Activated T-helper 1 cell treated with anti-CD3 and anti-CD28 coated beads, Interleukin-12 subunit alpha, Interleukin-12 subunit beta, Interleukin-2, Interleukin-4 antibody, amounts not matched to agents 30 ng/mL and 10 ng/mL and 1 ng/mL, durations not matched to agents 14 hours and 24 hours and 36 hours (primary cell): ENCODE measurements around the gene OSBPL2. TPM values are rescaled to one million over a fixed set of nuclear protein-coding genes. Genes with fewer than 3 reads are reported as not detected.

Experiments
- DNase-seq: peaks from one replicate; pipeline ENCODE4 v3.0.0; 2021; ENCODE audit warnings: low spot score
- H3K27ac Mint-ChIP-seq: one replicate; pipeline ENCODE4 v1.8.0; 2021; ENCODE audit warnings: mild to moderate bottlenecking, mixed read lengths
- H3K27me3 Mint-ChIP-seq: one replicate; pipeline ENCODE4 v1.8.0; 2022; ENCODE audit warnings: mild to moderate bottlenecking, moderate library complexity, mixed read lengths; ENCODE audit not compliant: insufficient read depth
- H3K36me3 Mint-ChIP-seq: one replicate; pipeline ENCODE4 v1.8.0; 2021; ENCODE audit warnings: low read depth, mixed read lengths
- H3K4me1 Mint-ChIP-seq: one replicate; pipeline ENCODE4 v1.8.0; 2021; ENCODE audit warnings: low read depth, mixed read lengths
- H3K4me3 Mint-ChIP-seq: one replicate; pipeline ENCODE4 v1.8.0; 2021; ENCODE audit warnings: mild to moderate bottlenecking, moderate library complexity, mixed read lengths
- H3K9me3 Mint-ChIP-seq: one replicate; pipeline ENCODE4 v1.8.0; 2021; ENCODE audit warnings: mixed read lengths
- intact Hi-C: fragments of 100-400 bp; cut with micrococcal nuclease; formaldehyde crosslinking; loops from one replicate; pipeline ENCODE4 v1.15.1; 2024
- total RNA-seq: library from RNA; stranded (reverse); gene quantifications from 2 replicates; pipeline ENCODE4 v1.2.3, GENCODE V29; 2022

Gene OSBPL2
- total RNA-seq, 1 donor from 2014 or later = 27.0 TPM

GRCh38 chr20:62268228-62268900 is 30.0 kb downstream of the OSBPL2 start:
- Mint-ChIP-seq H3K9me3 (no peaks in the 10 kb centered on the region), H3K4me3 (no peak overlapping the region), H3K36me3 (peaks cover 6% of the 10 kb centered on the region), H3K27me3 (no peaks in the 10 kb centered on the region), H3K27ac (no peak overlapping the region), H3K4me1 (no peaks in the 10 kb centered on the region)
- intact Hi-C loops = no loop called here
- no peak for DNase-seq

GRCh38 chr20:62269378-62269777 is 31.1 kb downstream of the OSBPL2 start:
- intact Hi-C loops = no loop called here
- Mint-ChIP-seq H3K9me3 (no peaks in the 10 kb centered on the region), H3K27me3 (no peaks in the 10 kb centered on the region), H3K4me1 (no peaks in the 10 kb centered on the region), H3K27ac (no peak overlapping the region), H3K4me3 (no peak overlapping the region), H3K36me3 (peaks cover 7% of the 10 kb centered on the region)
- no peak for DNase-seq

GRCh38 chr20:62269871-62270270 is 31.6 kb downstream of the OSBPL2 start:
- Mint-ChIP-seq H3K9me3 (no peaks in the 10 kb centered on the region), H3K27ac (no peak overlapping the region), H3K4me3 (no peak overlapping the region), H3K4me1 (no peaks in the 10 kb centered on the region), H3K36me3 (peaks cover 7% of the 10 kb centered on the region), H3K27me3 (no peaks in the 10 kb centered on the region)
- DNase-seq = no peak
- intact Hi-C loops = no loop called here

GRCh38 chr20:62272200-62272599 is 33.9 kb downstream of the OSBPL2 start:
- Mint-ChIP-seq H3K9me3 (no peaks in the 10 kb centered on the region), H3K27me3 (no peaks in the 10 kb centered on the region), H3K4me1 (no peaks in the 10 kb centered on the region), H3K27ac (no peak overlapping the region), H3K36me3 (peaks cover 3% of the 10 kb centered on the region), H3K4me3 (no peak overlapping the region)
- DNase-seq = no peak
- intact Hi-C loops = no loop called here

GRCh38 chr20:62273416-62273815 is 35.1 kb downstream of the OSBPL2 start:
- Mint-ChIP-seq H3K36me3 (peaks cover 3% of the 10 kb centered on the region), H3K4me1 (no peaks in the 10 kb centered on the region), H3K27me3 (no peaks in the 10 kb centered on the region), H3K27ac (no peak overlapping the region), H3K4me3 (no peak overlapping the region), H3K9me3 (no peaks in the 10 kb centered on the region)
- DNase-seq = no peak
- intact Hi-C loops = no loop called here

- H3K27me3 Mint-ChIP-seq = no peaks in the 10 kb centered on the region
- H3K27ac Mint-ChIP-seq = no peak overlapping the region
- H3K4me3 Mint-ChIP-seq = no peak overlapping the region
- peaks cover 8% of the 10 kb centered on the region for H3K36me3 Mint-ChIP-seq
- intact Hi-C loops = no loop called here
- DNase-seq = no peak
- no peaks in the 10 kb centered on the region for H3K4me1 Mint-ChIP-seq
- H3K9me3 Mint-ChIP-seq = no peaks in the 10 kb centered on the region
These were observed 36.1 kb downstream of the OSBPL2 start for GRCh38 chr20:62274332-62274950.

- no peak overlapping the region for H3K27ac Mint-ChIP-seq
- intact Hi-C loops = no loop called here
- no peaks in the 10 kb centered on the region for H3K27me3 Mint-ChIP-seq
- no peaks in the 10 kb centered on the region for H3K4me1 Mint-ChIP-seq
- no peaks in the 10 kb centered on the region for H3K9me3 Mint-ChIP-seq
- H3K36me3 Mint-ChIP-seq = peaks cover 8% of the 10 kb centered on the region
- no peak for DNase-seq
- no peak overlapping the region for H3K4me3 Mint-ChIP-seq
These were observed 36.9 kb downstream of the OSBPL2 start for GRCh38 chr20:62275219-62275618.

- H3K4me3 Mint-ChIP-seq = no peak overlapping the region
- no peak overlapping the region for H3K27ac Mint-ChIP-seq
- no peak for DNase-seq
- H3K4me1 Mint-ChIP-seq = no peaks in the 10 kb centered on the region
- intact Hi-C loops = no loop called here
- H3K36me3 Mint-ChIP-seq = peaks cover 8% of the 10 kb centered on the region
- no peaks in the 10 kb centered on the region for H3K9me3 Mint-ChIP-seq
- H3K27me3 Mint-ChIP-seq = no peaks in the 10 kb centered on the region
These were observed 38.1 kb downstream of the OSBPL2 start for GRCh38 chr20:62276439-62276838.

- H3K9me3 Mint-ChIP-seq = no peaks in the 10 kb centered on the region
- no peaks in the 10 kb centered on the region for H3K27me3 Mint-ChIP-seq
- DNase-seq = no peak
- H3K4me3 Mint-ChIP-seq = no peak overlapping the region
- H3K4me1 Mint-ChIP-seq = no peaks in the 10 kb centered on the region
- peaks cover 12% of the 10 kb centered on the region for H3K36me3 Mint-ChIP-seq
- no peak overlapping the region for H3K27ac Mint-ChIP-seq
- intact Hi-C loops = no loop called here
These were observed 38.9 kb downstream of the OSBPL2 start for GRCh38 chr20:62277253-62277652.

- Mint-ChIP-seq H3K27ac (no peak overlapping the region), H3K36me3 (peaks cover 16% of the 10 kb centered on the region), H3K4me1 (no peaks in the 10 kb centered on the region), H3K9me3 (no peaks in the 10 kb centered on the region), H3K4me3 (no peak overlapping the region), H3K27me3 (no peaks in the 10 kb centered on the region)
- DNase-seq = no peak
- intact Hi-C loops = no loop called here
These were observed 42.0 kb downstream of the OSBPL2 start for GRCh38 chr20:62280303-62280702.

GRCh38 chr20:62281161-62281933 is 43.0 kb downstream of the OSBPL2 start:
- no peaks in the 10 kb centered on the region for H3K9me3 Mint-ChIP-seq
- no peaks in the 10 kb centered on the region for H3K27me3 Mint-ChIP-seq
- intact Hi-C loops = no loop called here
- H3K36me3 Mint-ChIP-seq = peaks cover 16% of the 10 kb centered on the region
- no peak overlapping the region for H3K4me3 Mint-ChIP-seq
- no peaks in the 10 kb centered on the region for H3K4me1 Mint-ChIP-seq
- no peak overlapping the region for H3K27ac Mint-ChIP-seq
- no peak for DNase-seq

GRCh38 chr20:62282103-62282502 is 43.8 kb downstream of the OSBPL2 start:
- Mint-ChIP-seq H3K27ac (no peak overlapping the region), H3K36me3 (peaks cover 16% of the 10 kb centered on the region), H3K9me3 (no peaks in the 10 kb centered on the region), H3K4me3 (no peak overlapping the region), H3K27me3 (no peaks in the 10 kb centered on the region), H3K4me1 (no peaks in the 10 kb centered on the region)
- intact Hi-C loops = no loop called here
- DNase-seq = no peak

- no peak overlapping the region for H3K4me3 Mint-ChIP-seq
- intact Hi-C loops = no loop called here
- no peak overlapping the region for H3K27ac Mint-ChIP-seq
- no peaks in the 10 kb centered on the region for H3K4me1 Mint-ChIP-seq
- peaks cover 16% of the 10 kb centered on the region for H3K36me3 Mint-ChIP-seq
- H3K27me3 Mint-ChIP-seq = no peaks in the 10 kb centered on the region
- no peak for DNase-seq
- H3K9me3 Mint-ChIP-seq = no peaks in the 10 kb centered on the region
These were observed 44.7 kb downstream of the OSBPL2 start for GRCh38 chr20:62282877-62283503.
